Measurements from ENCODE around the gene CNTNAP2.

- TF ChIP-seq CTCF (IDR thresholded peaks at IDR 0.05; ENCODE audit: control extremely low read depth in 1 of 3, insufficient read depth in 1 of 3, low read depth in 1 of 3, low read length in 3 of 3) (no peak), EGR1 (IDR thresholded peaks at IDR 0.05; ENCODE audit: borderline replicate concordance, low read depth, low read length) (no peak), SIX5 (IDR thresholded peaks at IDR 0.05; ENCODE audit: low read depth, low read length) (no peak), MAX (IDR thresholded peaks at IDR 0.05) (no peak)
Measured at GRCh38 chr7:147556317-147556716, 1439.7 kb downstream of the CNTNAP2 start.
